SK-N-MC (cell line): ENCODE results near the gene KIF3B.

Experiments used
- EZH2 ChIP-seq: fragments of 200-600 bp; sonication (generic); IDR thresholded peaks from one replicate; pipeline ENCODE4 v1.6.1; 2017; ENCODE audit warnings: antibody characterized with exemption
- FOXP2 ChIP-seq: optimal IDR thresholded peaks from 2 replicates; pipeline ENCODE3; 2011; ENCODE audit warnings: mild to moderate bottlenecking, moderate library complexity; ENCODE audit not compliant: insufficient read depth; ENCODE audit errors: extremely low read length, control extremely low read depth
- POLR2AphosphoS5 ChIP-seq: IDR thresholded peaks from 2 replicates; pipeline ENCODE4 v1.6.1; 2012; ENCODE audit warnings: mild to moderate bottlenecking, low read depth, low read length, borderline replicate concordance

GRCh38 chr20:32304131-32304746 is 26.8 kb downstream of the KIF3B start:
- TF ChIP-seq EZH2 (no peak), POLR2AphosphoS5 (no peak), FOXP2 (no peak)
